KBM-7 (cell line): ENCODE data around the gene LCE1C.

ENCODE experiments used
- DNase-seq: peaks from one replicate; pipeline ENCODE4 v3.0.0-alpha.2; 2015
- in situ Hi-C: fragments of 300-500 bp; cut with MboI; formaldehyde crosslinking; loops from 2 replicates; pipeline ENCODE4 v1.14.3; 2020; ENCODE audit warnings: low sequenced_read_pairs, low pct_unique_long_range_greater_than_20kb, mixed read lengths

The LCE1C gene

GRCh38 chr1:152806576-152806975 is at the start of gene LCE1C:
LCE1C (minus strand) TSS chr1:152806651; CDS start chr1:152805478, 1,173 bp downstream.
- in situ Hi-C loops: no loop called here
- DNase-seq: no peak

GRCh38 chr1:152855661-152856060 is 49.2 kb upstream of the LCE1C start:
- in situ Hi-C loops: no loop called here
- no peak for DNase-seq

GRCh38 chr1:152842556-152842955 is 36.1 kb upstream of the LCE1C start, which contains the start of gene LCE6A:
LCE6A (plus strand) TSS chr1:152842856; CDS start chr1:152843521, 665 bp downstream.
- DNase-seq: no peak
- in situ Hi-C loops: no loop called here

- in situ Hi-C loops: no loop called here
- DNase-seq: no peak
Measured at GRCh38 chr1:152836870-152837269, 30.4 kb upstream of the LCE1C start.

- in situ Hi-C loops: no loop called here
Measured at GRCh38 chr1:152827173-152827572, 20.7 kb upstream of the LCE1C start, which contains the start of gene LCE1A. LCE1A (plus strand) TSS chr1:152827473; CDS start chr1:152827473, 0 bp downstream.

GRCh38 chr1:152824964-152825363 is 18.5 kb upstream of the LCE1C start:
- DNase-seq: no peak

More at GRCh38 chr1:152827173-152827572, 20.7 kb upstream of the LCE1C start, which contains the start of gene LCE1A:
- no peak for DNase-seq

GRCh38 chr1:152823294-152823693 is 16.8 kb upstream of the LCE1C start:
- in situ Hi-C loops: no loop called here
- no peak for DNase-seq

More at GRCh38 chr1:152824964-152825363, 18.5 kb upstream of the LCE1C start:
- in situ Hi-C loops: no loop called here

GRCh38 chr1:152817309-152817708 is 10.9 kb upstream of the LCE1C start:
- DNase-seq: no peak
- in situ Hi-C loops: no loop called here

- no peak for DNase-seq
- in situ Hi-C loops: no loop called here
Measured at GRCh38 chr1:152811671-152812070, 5.2 kb upstream of the LCE1C start, which contains the start of gene LCE1B. LCE1B (plus strand) TSS chr1:152811971; CDS start chr1:152812447, 476 bp downstream.

- no peak for DNase-seq
- in situ Hi-C loops: no loop called here
Measured at GRCh38 chr1:152811050-152811449, 4.6 kb upstream of the LCE1C start.

GRCh38 chr1:152801333-152801732 is 5.1 kb downstream of the LCE1C start:
- in situ Hi-C loops: no loop called here
- DNase-seq: no peak

GRCh38 chr1:152796421-152796820 is 10.0 kb downstream of the LCE1C start, which contains the start of gene LCE1D:
LCE1D (plus strand) TSS chr1:152796721; CDS start chr1:152797795, 1,074 bp downstream.
- in situ Hi-C loops: no loop called here

GRCh38 chr1:152795686-152796085 is 10.8 kb downstream of the LCE1C start:
- in situ Hi-C loops: no loop called here
- no peak for DNase-seq

More at GRCh38 chr1:152796421-152796820, 10.0 kb downstream of the LCE1C start, which contains the start of gene LCE1D:
- DNase-seq: no peak

GRCh38 chr1:152786077-152786476 is 20.4 kb downstream of the LCE1C start, which contains the start of gene LCE1E:
LCE1E (plus strand) TSS chr1:152786257; CDS start chr1:152787300, 1,043 bp downstream.
- no peak for DNase-seq
- in situ Hi-C loops: no loop called here

- DNase-seq: no peak
- in situ Hi-C loops: no loop called here
Measured at GRCh38 chr1:152783095-152783494, 23.4 kb downstream of the LCE1C start.

- in situ Hi-C loops: no loop called here
- DNase-seq: peak; percentile 32
Measured at GRCh38 chr1:152777510-152778137, 28.8 kb downstream of the LCE1C start.

GRCh38 chr1:152776361-152776760 is 30.1 kb downstream of the LCE1C start:
- in situ Hi-C loops: no loop called here
- DNase-seq: no peak

- DNase-seq: no peak
- in situ Hi-C loops: no loop called here
Measured at GRCh38 chr1:152774875-152775274, 31.6 kb downstream of the LCE1C start, which contains the start of gene LCE1F. LCE1F (plus strand) TSS chr1:152775140; CDS start chr1:152776372, 1,232 bp downstream.

GRCh38 chr1:152770411-152770810 is 36.0 kb downstream of the LCE1C start:
- DNase-seq: no peak
- in situ Hi-C loops: no loop called here

GRCh38 chr1:152768847-152769533 is 37.5 kb downstream of the LCE1C start:
- no peak for DNase-seq

More at GRCh38 chr1:152768847-152769533, 37.5 kb downstream of the LCE1C start:
- in situ Hi-C loops: no loop called here
